NOMO-1 treated with DMSO at 0.1 percent for 48 hours (cell line): ENCODE measurements around the gene ZNF804A.

Source experiments
- DNase-seq: peaks from one replicate; lab custom pipeline; 2025; ENCODE audit not compliant: unreplicated experiment; lab: John Stamatoyannopoulos, UW

ZNF804A gene

DNA sequence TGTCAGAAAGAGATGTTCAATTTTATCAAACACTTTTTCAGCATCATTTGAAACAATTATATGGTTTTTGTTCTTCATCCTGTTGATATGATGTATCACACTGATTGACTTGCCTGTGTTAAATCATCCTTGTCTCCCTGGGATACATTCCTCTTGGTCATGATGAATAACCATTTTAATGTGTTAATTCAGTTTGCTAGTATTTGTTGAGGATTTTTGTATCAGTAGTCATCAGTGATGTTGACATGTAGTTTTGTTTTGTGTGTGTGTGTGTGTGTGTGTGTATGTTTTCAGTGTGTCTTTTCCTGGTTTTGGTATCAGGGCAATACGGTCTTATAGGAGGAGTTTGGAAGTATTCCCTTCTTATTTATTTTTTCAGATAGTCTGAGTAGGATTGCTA lies 325.4 kb downstream of the ZNF804A start:
- DNase-seq: no peak

DNA sequence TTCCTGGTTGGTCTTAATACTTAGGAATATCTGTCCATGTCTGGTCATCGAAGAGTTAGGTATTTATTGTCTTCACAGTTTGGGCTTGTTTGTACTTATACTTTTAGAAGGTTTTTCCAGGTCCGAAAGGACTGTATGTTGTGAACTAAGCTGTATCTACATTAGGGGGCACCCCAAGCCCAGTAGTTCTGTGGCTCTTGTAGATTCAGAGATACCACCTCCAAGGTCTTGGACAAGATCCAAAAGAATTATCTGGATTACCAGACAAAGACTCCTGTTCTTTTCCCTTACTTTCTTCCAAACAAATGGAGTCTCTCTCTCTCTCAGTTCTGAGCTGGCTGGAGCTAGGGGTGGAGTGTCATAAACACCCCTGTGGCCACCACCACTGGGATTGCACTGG lies 328.7 kb downstream of the ZNF804A start:
- no peak for DNase-seq

DNA sequence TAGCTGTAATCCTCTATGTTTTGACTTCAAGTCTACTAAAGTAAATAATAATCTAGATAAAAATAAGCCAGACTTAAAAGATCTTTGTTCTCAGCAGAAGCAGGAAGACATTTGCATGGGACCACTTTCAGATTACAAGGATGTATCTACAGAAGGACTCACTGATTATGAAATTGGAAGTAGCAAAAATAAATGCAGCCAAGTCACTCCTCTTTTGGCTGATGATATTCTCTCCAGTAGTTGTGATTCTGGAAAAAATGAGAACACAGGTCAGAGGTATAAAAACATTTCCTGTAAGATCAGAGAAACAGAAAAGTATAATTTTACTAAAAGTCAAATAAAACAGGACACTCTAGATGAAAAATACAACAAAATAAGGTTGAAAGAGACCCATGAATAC lies 338.4 kb downstream of the ZNF804A start:
- DNase-seq: no peak

- no peak for DNase-seq
Measured at GRCh38 chr2:184938221-184938985, 340.1 kb downstream of the ZNF804A start.

DNA sequence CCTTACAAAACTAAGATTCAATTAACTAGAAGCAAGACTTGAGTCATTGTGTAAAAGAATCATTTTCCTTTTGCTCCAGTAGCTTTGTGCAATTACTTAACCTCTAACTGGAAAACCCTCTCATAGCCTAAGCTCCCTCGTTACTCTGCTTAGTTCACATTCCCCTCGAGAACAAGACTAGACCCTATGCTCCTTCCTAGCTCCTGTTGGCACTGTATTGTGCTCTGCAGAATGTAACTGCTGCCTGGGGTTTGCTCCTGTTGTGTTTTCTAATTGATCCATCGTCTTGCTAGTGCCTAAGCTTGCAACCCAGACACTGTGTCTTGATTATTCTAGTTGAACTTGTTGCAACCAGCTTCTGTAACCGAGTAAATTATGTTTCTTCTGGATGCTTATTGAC lies 347.0 kb downstream of the ZNF804A start:
- DNase-seq: no peak

DNA sequence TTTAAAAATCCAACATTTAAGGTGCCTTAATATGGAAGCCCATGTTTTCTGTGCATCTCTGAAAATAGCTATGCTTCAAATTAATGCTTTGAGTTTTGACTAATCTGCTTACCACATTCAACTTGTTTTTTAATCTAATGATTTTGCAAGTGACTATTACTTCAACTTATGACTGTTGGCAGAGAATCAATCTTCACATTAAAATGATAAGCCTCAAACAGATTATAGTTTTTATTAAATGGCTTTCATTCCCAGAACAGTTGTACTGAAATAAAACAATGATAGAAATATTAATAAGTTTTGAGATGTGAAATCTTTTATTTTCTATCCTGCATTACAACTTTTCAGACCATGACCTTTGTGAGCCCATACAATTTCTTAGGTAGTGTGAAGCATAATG lies 347.5 kb downstream of the ZNF804A start:
- no peak for DNase-seq

GRCh38 chr2:184956856-184957255 lies 358.5 kb downstream of the ZNF804A start:
- no peak for DNase-seq

- DNase-seq: no peak
Measured at GRCh38 chr2:184971546-184972068, 373.3 kb downstream of the ZNF804A start.
